Effector memory CD8-positive, alpha-beta T cell (primary cell): ENCODE data around the gene GAD1.
A peak's percentile ranks its signal among the peaks of the same experiment; 100 is the strongest.

ENCODE experiments used
- ATAC-seq: fragments of 150-1000 bp; cut with Tn5 transposase; replicated peaks from 2 replicates; pipeline ENCODE4 v1.10.0; 2021; ENCODE audit warnings: mild to moderate bottlenecking, moderate library complexity
- DNase-seq, 3 experiments: peaks; one replicate each; pipeline ENCODE4 v3.0.0; 2021
- H3K27ac Mint-ChIP-seq, 2 donors: one replicate each; pipeline ENCODE4 v1.8.0; 2022; ENCODE audit warnings: mild to moderate bottlenecking in 2 of 2, mixed read lengths in 2 of 2, moderate library complexity in 2 of 2
- H3K27me3 Mint-ChIP-seq, 2 donors: one replicate each; pipeline ENCODE4 v1.8.0; 2022; ENCODE audit warnings: mixed read lengths in 2 of 2
- H3K36me3 Mint-ChIP-seq: one replicate; pipeline ENCODE4 v1.8.0; 2022; ENCODE audit warnings: mild to moderate bottlenecking, moderate library complexity, mixed read lengths; ENCODE audit not compliant: insufficient read depth
- H3K4me1 Mint-ChIP-seq, 2 donors: one replicate each; pipeline ENCODE4 v1.8.0; 2022; ENCODE audit warnings: low read depth in 2 of 2, mixed read lengths in 2 of 2
- H3K4me3 Mint-ChIP-seq, 2 donors: one replicate each; pipeline ENCODE4 v1.8.0; 2022; ENCODE audit warnings: mild to moderate bottlenecking in 2 of 2, mixed read lengths in 2 of 2, moderate library complexity in 2 of 2
- H3K9me3 Mint-ChIP-seq, 2 donors: one replicate each; pipeline ENCODE4 v1.8.0; 2022; ENCODE audit warnings: mixed read lengths in 2 of 2

Gene GAD1

GRCh38 chr2:170840717-170841210 is 24.1 kb downstream of the GAD1 start:
- H3K36me3 Mint-ChIP-seq = no peaks in the 10 kb centered on the region
- no peak overlapping the region for H3K4me3 Mint-ChIP-seq
- H3K4me1 Mint-ChIP-seq = peaks cover 6 to 17% of the 10 kb centered on the region in 2 donors
- H3K27ac Mint-ChIP-seq = no peak overlapping the region
- DNase-seq (no peak), ATAC-seq (no peak)
- peaks cover 23 to 28% of the 10 kb centered on the region in 2 donors for H3K27me3 Mint-ChIP-seq
- H3K9me3 Mint-ChIP-seq = no peaks in the 10 kb centered on the region

GRCh38 chr2:170842785-170843184 is 26.1 kb downstream of the GAD1 start:
- H3K36me3 Mint-ChIP-seq = no peaks in the 10 kb centered on the region
- no peak overlapping the region for H3K27ac Mint-ChIP-seq
- H3K4me3 Mint-ChIP-seq = no peak overlapping the region
- DNase-seq (no peak), ATAC-seq (no peak)
- H3K9me3 Mint-ChIP-seq = no peaks in the 10 kb centered on the region
- peaks cover 6 to 17% of the 10 kb centered on the region in 2 donors for H3K4me1 Mint-ChIP-seq
- peaks cover 21% of the 10 kb centered on the region in 2 donors for H3K27me3 Mint-ChIP-seq

GRCh38 chr2:170843656-170844055 is 27.0 kb downstream of the GAD1 start:
- ATAC-seq (peak; percentile 63), DNase-seq (no peak)
- Mint-ChIP-seq H3K4me3 (peak overlapping the region; percentile 3 to 20), H3K9me3 (no peaks in the 10 kb centered on the region), H3K4me1 (peaks cover 6 to 17% of the 10 kb centered on the region in 2 donors), H3K27me3 (peaks cover 13% of the 10 kb centered on the region in 2 donors), H3K27ac (no peak overlapping the region), H3K36me3 (no peaks in the 10 kb centered on the region)

- H3K4me3 Mint-ChIP-seq = no peak overlapping the region
- DNase-seq = no peak
Observed at GRCh38 chr2:170845343-170845742, 28.7 kb downstream of the GAD1 start.

GRCh38 chr2:170846314-170846713 is 29.6 kb downstream of the GAD1 start:
- DNase-seq = no peak
- Mint-ChIP-seq H3K9me3 (no peaks in the 10 kb centered on the region), H3K27me3 (no peaks in the 10 kb centered on the region), H3K4me1 (peaks cover 6 to 17% of the 10 kb centered on the region in 2 donors), H3K4me3 (no peak overlapping the region), H3K36me3 (no peaks in the 10 kb centered on the region), H3K27ac (no peak overlapping the region)
- ATAC-seq = no peak

More at GRCh38 chr2:170845343-170845742, 28.7 kb downstream of the GAD1 start:
- no peaks in the 10 kb centered on the region for H3K9me3 Mint-ChIP-seq
- H3K36me3 Mint-ChIP-seq = no peaks in the 10 kb centered on the region
- no peaks in the 10 kb centered on the region for H3K27me3 Mint-ChIP-seq
- ATAC-seq = no peak
- H3K4me1 Mint-ChIP-seq = peaks cover 6 to 17% of the 10 kb centered on the region in 2 donors
- H3K27ac Mint-ChIP-seq = no peak overlapping the region

- no peak for ATAC-seq
- no peak overlapping the region for H3K4me3 Mint-ChIP-seq
- no peak for DNase-seq
- H3K36me3 Mint-ChIP-seq = no peaks in the 10 kb centered on the region
- H3K27ac Mint-ChIP-seq = no peak overlapping the region
- peaks cover 6 to 15% of the 10 kb centered on the region in 2 donors for H3K4me1 Mint-ChIP-seq
- H3K9me3 Mint-ChIP-seq = no peaks in the 10 kb centered on the region
- H3K27me3 Mint-ChIP-seq = no peaks in the 10 kb centered on the region
Observed at GRCh38 chr2:170847716-170848115, 31.0 kb downstream of the GAD1 start.

GRCh38 chr2:170848587-170848986 is 31.9 kb downstream of the GAD1 start:
- Mint-ChIP-seq H3K4me1 (peaks cover 6% of the 10 kb centered on the region in 2 donors), H3K9me3 (no peaks in the 10 kb centered on the region), H3K4me3 (no peak overlapping the region), H3K36me3 (no peaks in the 10 kb centered on the region), H3K27ac (no peak overlapping the region), H3K27me3 (no peaks in the 10 kb centered on the region)
- ATAC-seq (no peak), DNase-seq (no peak)

GRCh38 chr2:170850251-170850650 is 33.6 kb downstream of the GAD1 start:
- Mint-ChIP-seq H3K27ac (no peak overlapping the region), H3K9me3 (no peaks in the 10 kb centered on the region), H3K4me1 (no peaks in the 10 kb centered on the region), H3K27me3 (no peaks in the 10 kb centered on the region), H3K4me3 (no peak overlapping the region), H3K36me3 (no peaks in the 10 kb centered on the region)
- no peak for DNase-seq
- no peak for ATAC-seq

GRCh38 chr2:170851635-170852034 is 34.9 kb downstream of the GAD1 start:
- Mint-ChIP-seq H3K9me3 (no peaks in the 10 kb centered on the region), H3K4me3 (no peak overlapping the region), H3K27ac (no peak overlapping the region), H3K36me3 (no peaks in the 10 kb centered on the region), H3K27me3 (peaks cover 2 to 9% of the 10 kb centered on the region in 2 donors), H3K4me1 (no peaks in the 10 kb centered on the region)
- ATAC-seq (no peak), DNase-seq (no peak)

GRCh38 chr2:170856066-170856465 is 39.4 kb downstream of the GAD1 start:
- Mint-ChIP-seq H3K9me3 (no peaks in the 10 kb centered on the region), H3K36me3 (no peaks in the 10 kb centered on the region), H3K27me3 (peaks cover 16 to 30% of the 10 kb centered on the region in 2 donors), H3K4me1 (no peaks in the 10 kb centered on the region), H3K27ac (no peak overlapping the region), H3K4me3 (no peak overlapping the region)
- no peak for DNase-seq
- ATAC-seq = no peak

- Mint-ChIP-seq H3K4me3 (no peak overlapping the region), H3K27ac (no peak overlapping the region), H3K36me3 (no peaks in the 10 kb centered on the region), H3K9me3 (no peaks in the 10 kb centered on the region), H3K27me3 (peaks cover 7 to 34% of the 10 kb centered on the region in 2 donors), H3K4me1 (no peaks in the 10 kb centered on the region)
- ATAC-seq = no peak
- no peak for DNase-seq
Observed at GRCh38 chr2:170862286-170862902, 45.7 kb downstream of the GAD1 start.

- H3K9me3 Mint-ChIP-seq = no peaks in the 10 kb centered on the region
- no peak overlapping the region for H3K27ac Mint-ChIP-seq
- no peaks in the 10 kb centered on the region for H3K36me3 Mint-ChIP-seq
- H3K4me1 Mint-ChIP-seq = no peaks in the 10 kb centered on the region
- H3K27me3 Mint-ChIP-seq = peaks cover 7 to 32% of the 10 kb centered on the region in 2 donors
- DNase-seq = no peak
- ATAC-seq = no peak
- H3K4me3 Mint-ChIP-seq = no peak overlapping the region
Observed at GRCh38 chr2:170863087-170863486, 46.4 kb downstream of the GAD1 start.

- DNase-seq = no peak
- H3K27ac Mint-ChIP-seq = no peak overlapping the region
- peaks cover 24 to 26% of the 10 kb centered on the region in 2 donors for H3K27me3 Mint-ChIP-seq
- no peaks in the 10 kb centered on the region for H3K36me3 Mint-ChIP-seq
- no peak for ATAC-seq
- no peaks in the 10 kb centered on the region for H3K9me3 Mint-ChIP-seq
- H3K4me3 Mint-ChIP-seq = no peak overlapping the region
- peaks cover 8 to 9% of the 10 kb centered on the region in 2 donors for H3K4me1 Mint-ChIP-seq
Observed at GRCh38 chr2:170869036-170869435, 52.3 kb downstream of the GAD1 start.

GRCh38 chr2:170869461-170869860 is 52.8 kb downstream of the GAD1 start:
- DNase-seq = no peak
- H3K27ac Mint-ChIP-seq = no peak overlapping the region
- H3K4me3 Mint-ChIP-seq = no peak overlapping the region
- peaks cover 24 to 26% of the 10 kb centered on the region in 2 donors for H3K27me3 Mint-ChIP-seq
- no peaks in the 10 kb centered on the region for H3K9me3 Mint-ChIP-seq
- no peak for ATAC-seq
- H3K4me1 Mint-ChIP-seq = peaks cover 8 to 9% of the 10 kb centered on the region in 2 donors
- H3K36me3 Mint-ChIP-seq = no peaks in the 10 kb centered on the region
